Cardiac atrium fibroblast (primary cell): ENCODE data around the gene IL3. TPM values are rescaled to one million over a fixed set of nuclear protein-coding genes. Genes with fewer than 3 reads are reported as not detected.

ENCODE experiments used
- total RNA-seq: library from RNA; depleted of rRNA; stranded (reverse); fragments of >200 nt; gene quantifications from 2 replicates; pipeline ENCODE4 v1.2.3, GENCODE V29; 2015

IL3 gene
- not detected in 2 replicates for total RNA-seq

DNA sequence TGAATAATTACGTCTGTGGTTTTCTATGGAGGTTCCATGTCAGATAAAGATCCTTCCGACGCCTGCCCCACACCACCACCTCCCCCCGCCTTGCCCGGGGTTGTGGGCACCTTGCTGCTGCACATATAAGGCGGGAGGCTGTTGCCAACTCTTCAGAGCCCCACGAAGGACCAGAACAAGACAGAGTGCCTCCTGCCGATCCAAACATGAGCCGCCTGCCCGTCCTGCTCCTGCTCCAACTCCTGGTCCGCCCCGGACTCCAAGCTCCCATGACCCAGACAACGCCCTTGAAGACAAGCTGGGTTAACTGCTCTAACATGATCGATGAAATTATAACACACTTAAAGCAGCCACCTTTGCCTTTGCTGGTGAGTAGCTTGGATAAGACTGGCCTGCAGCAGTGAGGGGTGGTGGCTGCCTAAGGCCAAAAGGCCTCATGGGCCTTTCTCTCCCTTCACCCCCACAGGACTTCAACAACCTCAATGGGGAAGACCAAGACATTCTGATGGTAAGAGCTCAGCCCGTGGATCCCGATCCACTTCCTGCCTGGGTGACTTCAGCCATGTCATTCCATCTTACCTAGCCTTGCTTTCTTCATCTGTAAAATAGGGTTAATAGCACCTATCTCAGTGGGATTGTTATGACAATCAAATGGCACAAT lies at the start of gene IL3:
TSS of gene IL3 (plus strand) at position 155 of the 661 bp plus-strand sequence. CDS start at position 207, 52 bp downstream.

DNA sequence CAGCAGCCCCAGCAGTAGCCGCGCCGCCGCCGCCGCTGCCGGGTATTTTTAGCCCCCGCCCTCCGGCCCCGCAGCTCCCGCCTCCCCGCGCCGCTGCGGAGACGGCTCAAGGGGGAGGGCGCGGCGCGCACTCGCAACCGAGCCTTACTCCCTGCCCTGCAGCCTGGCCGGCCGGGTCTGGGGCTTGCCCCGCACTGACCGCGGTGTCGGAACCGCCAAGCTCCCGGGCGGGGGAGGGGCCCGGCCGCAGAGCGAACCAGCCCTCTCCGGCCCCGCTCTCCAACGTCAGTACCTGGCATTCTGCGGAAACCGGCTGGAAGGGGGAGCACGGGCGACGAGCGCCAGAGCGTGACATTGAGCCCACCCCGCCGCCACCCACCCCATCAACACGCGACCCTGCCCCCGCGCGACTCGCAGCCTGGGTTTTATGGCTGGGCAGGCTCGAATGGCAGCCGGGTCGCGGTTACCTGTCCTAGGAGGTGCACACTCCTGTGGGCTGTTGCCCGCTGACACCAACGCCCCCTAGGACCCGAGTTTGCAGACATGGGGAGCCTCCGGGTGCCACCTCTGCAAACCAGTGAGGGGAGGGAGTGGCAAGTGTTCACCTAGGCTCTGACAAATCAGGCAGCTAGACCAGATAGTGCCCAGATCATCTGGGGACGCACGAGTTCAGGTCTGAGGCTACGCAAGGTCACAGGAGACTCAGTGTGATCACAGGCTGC lies 48.7 kb upstream of the IL3 start, which contains the start of gene ACSL6:
TSS of gene ACSL6 (minus strand) at position 37 of the 722 bp plus-strand sequence. CDS start 105 bp downstream, outside the sequence.

DNA sequence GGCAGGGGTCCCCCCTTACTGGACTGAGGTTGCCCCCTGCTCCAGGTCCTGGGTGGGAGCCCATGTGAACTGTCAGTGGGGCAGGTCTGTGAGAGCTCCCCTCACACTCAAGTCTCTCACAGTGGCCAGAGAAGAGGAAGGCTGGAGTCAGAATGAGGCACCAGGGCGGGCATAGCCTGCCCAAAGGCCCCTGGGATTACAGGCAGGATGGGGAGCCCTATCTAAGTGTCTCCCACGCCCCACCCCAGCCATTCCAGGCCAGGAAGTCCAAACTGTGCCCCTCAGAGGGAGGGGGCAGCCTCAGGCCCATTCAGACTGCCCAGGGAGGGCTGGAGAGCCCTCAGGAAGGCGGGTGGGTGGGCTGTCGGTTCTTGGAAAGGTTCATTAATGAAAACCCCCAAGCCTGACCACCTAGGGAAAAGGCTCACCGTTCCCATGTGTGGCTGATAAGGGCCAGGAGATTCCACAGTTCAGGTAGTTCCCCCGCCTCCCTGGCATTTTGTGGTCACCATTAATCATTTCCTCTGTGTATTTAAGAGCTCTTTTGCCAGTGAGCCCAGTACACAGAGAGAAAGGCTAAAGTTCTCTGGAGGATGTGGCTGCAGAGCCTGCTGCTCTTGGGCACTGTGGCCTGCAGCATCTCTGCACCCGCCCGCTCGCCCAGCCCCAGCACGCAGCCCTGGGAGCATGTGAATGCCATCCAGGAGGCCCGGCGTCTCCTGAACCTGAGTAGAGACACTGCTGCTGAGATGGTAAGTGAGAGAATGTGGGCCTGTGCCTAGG lies 13.0 kb downstream of the IL3 start, which contains the start of gene CSF2:
TSS of gene CSF2 (plus strand) at position 559 of the 783 bp plus-strand sequence. CDS start at position 594, 35 bp downstream.

Other genes with a start within 250 kb of the IL3 start
- gene MEIKIN, start 115.0 kb upstream of the IL3 start, total RNA-seq = not detected in 2 replicates
- gene ACSL6, start 49.0 kb upstream of the IL3 start, total RNA-seq = not detected in 2 replicates
- gene CSF2, start 13.1 kb downstream of the IL3 start, total RNA-seq = 2.3 TPM in 1 of 2 replicates, not detected in the other
- 242 and 268 TPM in 2 replicates for gene P4HA2, start 167.2 kb downstream of the IL3 start, total RNA-seq
- gene PDLIM4, start 197.0 kb downstream of the IL3 start, total RNA-seq = 9.0 and 19.4 TPM in 2 replicates
- 1.4 and 5.2 TPM in 2 replicates for gene SLC22A4, start 233.7 kb downstream of the IL3 start, total RNA-seq